ENCODE data around the gene MAPK12. TPM values are rescaled to one million over a fixed set of nuclear protein-coding genes. Genes with fewer than 3 reads are reported as not detected.

Gene MAPK12
- total and polyA plus RNA-seq, 2 donors from 2014 or later: 13.4 to 15.9 TPM

Other genes starting within 250 kb of the MAPK12 start
- 0.16 TPM for gene IL17REL, start 248.9 kb downstream of the MAPK12 start, total RNA-seq
- not detected for gene IL17REL, start 248.9 kb downstream of the MAPK12 start, polyA plus RNA-seq (ENCODE audit: insufficient read depth, low read depth, low replicate concordance)
- gene TTLL8, start 203.4 kb downstream of the MAPK12 start, total RNA-seq: not detected
- gene TTLL8, start 203.4 kb downstream of the MAPK12 start, polyA plus RNA-seq (ENCODE audit: insufficient read depth, low read depth, low replicate concordance): not detected
- 0.28 TPM for gene MLC1, start 176.3 kb downstream of the MAPK12 start, total RNA-seq
- gene MLC1, start 176.3 kb downstream of the MAPK12 start, polyA plus RNA-seq (ENCODE audit: insufficient read depth, low read depth, low replicate concordance): not detected
- 0.38 TPM for gene MOV10L1, start 171.7 kb downstream of the MAPK12 start, total RNA-seq
- gene MOV10L1, start 171.7 kb downstream of the MAPK12 start, polyA plus RNA-seq (ENCODE audit: insufficient read depth, low read depth, low replicate concordance): 0.62 TPM
- gene PANX2, start 91.0 kb downstream of the MAPK12 start, total RNA-seq: 1.0 TPM
- gene PANX2, start 91.0 kb downstream of the MAPK12 start, polyA plus RNA-seq (ENCODE audit: insufficient read depth, low read depth, low replicate concordance): 4.3 TPM
- gene TRABD, start 75.8 kb downstream of the MAPK12 start, total RNA-seq: 56.3 TPM
- gene TRABD, start 75.8 kb downstream of the MAPK12 start, polyA plus RNA-seq (ENCODE audit: insufficient read depth, low read depth, low replicate concordance): 34.2 TPM
- 19.7 TPM for gene SELENOO, start 60.7 kb downstream of the MAPK12 start, total RNA-seq
- 42.8 TPM for gene SELENOO, start 60.7 kb downstream of the MAPK12 start, polyA plus RNA-seq (ENCODE audit: insufficient read depth, low read depth, low replicate concordance)
- gene TUBGCP6, start 16.7 kb downstream of the MAPK12 start, total RNA-seq: 52.0 TPM
- gene TUBGCP6, start 16.7 kb downstream of the MAPK12 start, polyA plus RNA-seq (ENCODE audit: insufficient read depth, low read depth, low replicate concordance): 19.2 TPM
- gene HDAC10, start 10.4 kb downstream of the MAPK12 start, total RNA-seq: 43.8 TPM
- gene HDAC10, start 10.4 kb downstream of the MAPK12 start, polyA plus RNA-seq (ENCODE audit: insufficient read depth, low read depth, low replicate concordance): 20.4 TPM
- 18.3 TPM for gene MAPK11, start 8.7 kb upstream of the MAPK12 start, total RNA-seq
- gene MAPK11, start 8.7 kb upstream of the MAPK12 start, polyA plus RNA-seq (ENCODE audit: insufficient read depth, low read depth, low replicate concordance): 11.4 TPM
- gene PLXNB2, start 46.0 kb upstream of the MAPK12 start, total RNA-seq: 383 TPM
- 128 TPM for gene PLXNB2, start 46.0 kb upstream of the MAPK12 start, polyA plus RNA-seq (ENCODE audit: insufficient read depth, low read depth, low replicate concordance)
- gene DENND6B, start 65.3 kb upstream of the MAPK12 start, total RNA-seq: 16.7 TPM
- gene DENND6B, start 65.3 kb upstream of the MAPK12 start, polyA plus RNA-seq (ENCODE audit: insufficient read depth, low read depth, low replicate concordance): 14.5 TPM
- gene PPP6R2, start 81.6 kb upstream of the MAPK12 start, total RNA-seq: 53.8 TPM
- 39.4 TPM for gene PPP6R2, start 81.6 kb upstream of the MAPK12 start, polyA plus RNA-seq (ENCODE audit: insufficient read depth, low read depth, low replicate concordance)
- gene SBF1, start 213.4 kb upstream of the MAPK12 start, total RNA-seq: 73.9 TPM
- gene SBF1, start 213.4 kb upstream of the MAPK12 start, polyA plus RNA-seq (ENCODE audit: insufficient read depth, low read depth, low replicate concordance): 18.1 TPM
- 8.0 TPM for gene ADM2, start 219.9 kb upstream of the MAPK12 start, total RNA-seq
- gene ADM2, start 219.9 kb upstream of the MAPK12 start, polyA plus RNA-seq (ENCODE audit: insufficient read depth, low read depth, low replicate concordance): 10.6 TPM
- gene MIOX, start 225.2 kb upstream of the MAPK12 start, total RNA-seq: 3.5 TPM
- gene MIOX, start 225.2 kb upstream of the MAPK12 start, polyA plus RNA-seq (ENCODE audit: insufficient read depth, low read depth, low replicate concordance): 455 TPM
- gene LMF2, start 246.0 kb upstream of the MAPK12 start, total RNA-seq: 77.9 TPM
- 41.7 TPM for gene LMF2, start 246.0 kb upstream of the MAPK12 start, polyA plus RNA-seq (ENCODE audit: insufficient read depth, low read depth, low replicate concordance)
- 41.5 TPM for gene NCAPH2, start 246.5 kb upstream of the MAPK12 start, total RNA-seq
- gene NCAPH2, start 246.5 kb upstream of the MAPK12 start, polyA plus RNA-seq (ENCODE audit: insufficient read depth, low read depth, low replicate concordance): 31.4 TPM